Mucosa of descending colon (tissue), 3 donors: ENCODE measurements around the gene LILRA5. TPM values are rescaled to one million over a fixed set of nuclear protein-coding genes. Genes with fewer than 3 reads are reported as not detected.

Experiments used
- ATAC-seq: fragments of 200-7000 bp; cut with Tn5 transposase; one replicate; pipeline ENCODE4 v1.9.1; 2020; ENCODE audit warnings: mild to moderate bottlenecking, moderate library complexity
- DNase-seq, 3 donors: peaks; one replicate each; pipeline ENCODE4 v3.0.0-alpha.2; 2020
- H3K36me3 ChIP-seq: fragments of 200-600 bp; one replicate; pipeline ENCODE4 v1.8.0; 2021; ENCODE audit warnings: low read depth, mild to moderate bottlenecking
- H3K4me1 ChIP-seq: fragments of 200-600 bp; one replicate; pipeline ENCODE4 v1.8.0; 2021; ENCODE audit warnings: low read depth, mild to moderate bottlenecking
- H3K4me3 ChIP-seq: fragments of 200-600 bp; one replicate; pipeline ENCODE4 v1.8.0; 2021; ENCODE audit warnings: mild to moderate bottlenecking
- H3K9me3 ChIP-seq: fragments of 200-600 bp; one replicate; pipeline ENCODE4 v1.8.0; 2021; ENCODE audit warnings: mild to moderate bottlenecking
- intact Hi-C, 2 donors: fragments of 100-400 bp; cut with DNase I in 1 of 2; cut with micrococcal nuclease in 1 of 2; formaldehyde crosslinking; loops; one replicate each; pipeline versions ENCODE4 v1.11.0 to v1.11.1; 2022; cut with DNase I, micrococcal nuclease
- total RNA-seq, 3 donors: library from RNA; stranded (reverse); fragmentation: NEBNext Ultra II Directional in 2 of 3; extraction: Animal tissue kit (Norgen Biotek cat#: 25700) in 2 of 3; gene quantifications; one replicate each; pipeline versions ENCODE4 v1.2.1 to v1.2.4, GENCODE V29; 2021 to 2023
- TF ChIP-seq, protein P1 (sequence below): fragments of 200-600 bp; IDR thresholded peaks from one replicate; pipeline ENCODE4 v1.8.0; 2022; ENCODE audit warnings: antibody characterized with exemption, mild to moderate bottlenecking
- donor health status: DM: no; HTN: no; CAD: no; lungs with moderate emphysema.
- donor health status: DM: no; HTN: no; CAD: no.
- donor health status: DM: no; HTN: yes; CAD: no.

The LILRA5 gene
- total RNA-seq, 3 donors from 2014 or later: 0.72 to 4.7 (median 1.8) TPM

DNA sequence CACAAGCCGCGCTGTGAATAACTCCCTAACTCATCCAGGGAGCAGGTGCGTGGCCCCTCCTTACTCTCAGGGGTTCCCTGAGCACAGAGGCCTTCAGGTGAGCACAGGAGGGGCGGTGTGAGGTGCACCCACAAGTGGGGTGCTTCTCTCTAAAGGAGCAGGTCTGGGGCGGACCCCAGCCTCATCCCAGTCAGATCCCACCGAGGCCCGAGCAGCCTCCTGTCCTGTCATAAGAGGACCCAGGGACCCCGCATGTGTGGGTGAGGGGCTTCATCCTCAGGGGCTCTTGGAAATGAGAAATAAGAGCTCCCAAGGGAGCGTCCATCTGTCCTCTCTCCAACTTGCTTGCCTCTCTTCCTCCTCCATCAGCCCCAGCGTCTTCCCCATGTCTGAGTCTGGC, 3.0 kb upstream of the LILRA5 start:
- H3K4me1 ChIP-seq: no peaks in the 10 kb centered on the region
- DNase-seq (no peak), ATAC-seq (no peak)
- intact Hi-C loops: no loop called here
- no peak overlapping the region for H3K4me3 ChIP-seq
- TF ChIP-seq, protein P1, sequence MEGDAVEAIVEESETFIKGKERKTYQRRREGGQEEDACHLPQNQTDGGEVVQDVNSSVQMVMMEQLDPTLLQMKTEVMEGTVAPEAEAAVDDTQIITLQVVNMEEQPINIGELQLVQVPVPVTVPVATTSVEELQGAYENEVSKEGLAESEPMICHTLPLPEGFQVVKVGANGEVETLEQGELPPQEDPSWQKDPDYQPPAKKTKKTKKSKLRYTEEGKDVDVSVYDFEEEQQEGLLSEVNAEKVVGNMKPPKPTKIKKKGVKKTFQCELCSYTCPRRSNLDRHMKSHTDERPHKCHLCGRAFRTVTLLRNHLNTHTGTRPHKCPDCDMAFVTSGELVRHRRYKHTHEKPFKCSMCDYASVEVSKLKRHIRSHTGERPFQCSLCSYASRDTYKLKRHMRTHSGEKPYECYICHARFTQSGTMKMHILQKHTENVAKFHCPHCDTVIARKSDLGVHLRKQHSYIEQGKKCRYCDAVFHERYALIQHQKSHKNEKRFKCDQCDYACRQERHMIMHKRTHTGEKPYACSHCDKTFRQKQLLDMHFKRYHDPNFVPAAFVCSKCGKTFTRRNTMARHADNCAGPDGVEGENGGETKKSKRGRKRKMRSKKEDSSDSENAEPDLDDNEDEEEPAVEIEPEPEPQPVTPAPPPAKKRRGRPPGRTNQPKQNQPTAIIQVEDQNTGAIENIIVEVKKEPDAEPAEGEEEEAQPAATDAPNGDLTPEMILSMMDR: no peak
- no peaks in the 10 kb centered on the region for H3K36me3 ChIP-seq
- H3K9me3 ChIP-seq: no peaks in the 10 kb centered on the region

DNA sequence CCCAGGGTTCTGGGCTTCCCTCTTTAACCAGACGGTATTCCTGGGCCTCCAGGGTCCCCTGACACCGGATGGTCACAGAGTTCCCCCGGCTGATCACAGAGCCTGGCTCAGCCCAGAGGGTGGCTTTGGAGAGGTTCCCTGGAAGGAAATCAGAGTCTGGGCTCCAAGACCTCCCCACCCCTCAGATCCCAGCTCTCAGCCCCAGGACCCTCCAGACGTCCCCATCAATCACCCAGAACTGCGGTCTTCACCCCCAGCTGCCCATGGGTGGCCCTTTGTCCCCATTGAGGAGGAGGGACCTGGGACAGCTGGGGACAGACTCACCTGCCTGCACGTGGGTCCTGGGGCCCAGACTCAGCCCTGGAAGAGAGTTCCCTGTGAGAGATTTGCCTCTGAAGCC, 955 bp downstream of the LILRA5 start:
- no peaks in the 10 kb centered on the region for H3K9me3 ChIP-seq
- ATAC-seq (no peak), DNase-seq (no peak)
- TF ChIP-seq, protein P1: no peak
- intact Hi-C loops: no loop called here
- no peak overlapping the region for H3K4me3 ChIP-seq
- no peaks in the 10 kb centered on the region for H3K36me3 ChIP-seq
- H3K4me1 ChIP-seq: no peaks in the 10 kb centered on the region

GRCh38 chr19:54311486-54311885, 1.5 kb downstream of the LILRA5 start:
- H3K4me3 ChIP-seq: no peak overlapping the region
- ATAC-seq: no peak
- TF ChIP-seq, protein P1: no peak
- DNase-seq: no peak
- no peaks in the 10 kb centered on the region for H3K9me3 ChIP-seq
- no peaks in the 10 kb centered on the region for H3K36me3 ChIP-seq
- intact Hi-C loops: no loop called here
- H3K4me1 ChIP-seq: no peaks in the 10 kb centered on the region

DNA sequence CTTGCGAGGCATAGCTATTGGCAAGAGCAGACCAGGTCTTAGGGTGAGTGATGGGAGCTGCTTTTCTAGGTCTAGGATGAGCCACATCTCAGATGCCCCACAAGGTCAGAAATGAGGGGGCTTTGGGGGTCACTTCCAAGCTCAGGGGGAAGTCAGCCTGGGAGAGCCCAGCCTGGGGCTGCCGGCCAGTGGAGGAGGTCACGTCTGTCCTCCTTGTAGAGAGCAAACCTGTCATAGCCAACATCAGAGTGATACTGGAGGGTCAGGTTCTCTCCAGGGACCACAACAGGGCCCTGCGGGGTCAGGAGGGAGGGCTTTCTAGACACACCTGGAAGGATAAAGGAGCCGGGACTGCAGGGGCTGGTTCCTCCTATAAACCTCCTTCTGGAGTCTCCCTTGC, 2.4 kb downstream of the LILRA5 start:
- intact Hi-C loops: no loop called here
- TF ChIP-seq, protein P1: no peak
- ATAC-seq: no peak
- no peaks in the 10 kb centered on the region for H3K9me3 ChIP-seq
- no peaks in the 10 kb centered on the region for H3K36me3 ChIP-seq
- no peak for DNase-seq
- no peaks in the 10 kb centered on the region for H3K4me1 ChIP-seq
- H3K4me3 ChIP-seq: no peak overlapping the region

DNA sequence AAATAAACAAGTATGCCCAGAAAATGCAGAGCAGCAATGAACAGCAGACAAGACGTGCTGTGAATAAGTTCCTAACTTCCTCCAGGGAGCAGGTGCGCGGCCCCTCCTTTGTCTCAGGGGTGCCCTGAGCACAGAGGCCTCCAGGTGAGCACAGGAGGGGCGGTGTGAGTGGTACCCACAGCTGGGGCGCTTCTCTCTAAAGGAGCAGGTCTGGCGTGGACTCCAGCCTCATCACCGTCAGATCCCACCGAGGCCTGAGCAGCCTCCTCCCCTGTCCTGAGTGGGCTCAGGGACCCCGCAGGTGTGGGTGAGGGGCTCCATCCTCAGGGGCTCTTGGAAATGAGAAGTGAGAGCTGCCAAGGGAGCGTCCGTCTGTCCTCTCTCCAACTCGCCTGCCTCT, 3.2 kb downstream of the LILRA5 start:
- TF ChIP-seq, protein P1: no peak
- DNase-seq: no peak
- H3K4me3 ChIP-seq: no peak overlapping the region
- H3K9me3 ChIP-seq: no peaks in the 10 kb centered on the region
- H3K4me1 ChIP-seq: no peaks in the 10 kb centered on the region
- intact Hi-C loops: no loop called here
- no peaks in the 10 kb centered on the region for H3K36me3 ChIP-seq
- ATAC-seq: no peak

DNA sequence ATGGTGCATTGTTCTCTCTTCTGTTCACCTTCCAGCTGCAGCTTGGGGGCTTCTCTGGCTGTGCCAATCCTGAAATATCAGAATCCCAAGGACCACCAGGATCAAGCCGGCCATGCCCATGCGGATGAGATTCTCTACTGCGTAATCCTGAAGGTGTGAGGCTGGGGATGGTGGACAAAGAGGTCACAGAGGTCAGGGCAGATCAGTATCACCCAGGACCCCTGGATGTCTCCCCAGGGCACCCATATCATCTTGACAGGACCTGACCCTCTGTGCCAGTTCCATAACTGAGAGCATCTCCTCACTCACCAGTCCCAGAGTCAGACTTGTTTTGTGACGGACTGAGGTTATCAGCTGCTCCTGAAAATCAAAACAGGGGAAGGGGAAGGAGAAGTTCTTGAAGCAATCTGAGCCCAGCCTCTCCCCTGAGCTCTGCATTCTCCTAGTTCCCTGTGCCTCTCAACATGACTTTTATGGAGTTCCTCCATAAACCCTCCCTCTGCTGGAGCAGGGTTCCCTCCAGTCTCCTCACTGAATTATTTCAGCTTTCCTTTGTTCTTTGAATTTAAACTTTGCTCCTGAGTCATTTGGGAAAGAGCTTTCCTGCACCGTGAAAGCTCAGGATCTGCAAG, 5.5 kb downstream of the LILRA5 start:
- intact Hi-C loops: no loop called here
- TF ChIP-seq, protein P1: no peak
- no peak for DNase-seq
- no peaks in the 10 kb centered on the region for H3K36me3 ChIP-seq
- no peaks in the 10 kb centered on the region for H3K4me1 ChIP-seq
- no peak overlapping the region for H3K4me3 ChIP-seq
- no peaks in the 10 kb centered on the region for H3K9me3 ChIP-seq
- ATAC-seq: no peak
